K562 (cell line): ENCODE data around the gene CHCHD6. TPM values are rescaled to one million over a fixed set of nuclear protein-coding genes. Genes with fewer than 3 reads are reported as not detected.
A peak's percentile ranks its signal among the peaks of the same experiment; 100 is the strongest.

Source experiments
- ATAC-seq: fragments of 200-7000 bp; cut with Tn5 transposase; 3 replicates; pipeline ENCODE4 v1.9.1; 2020; ENCODE audit warnings: moderate library complexity
- BruUV-seq: library from RNA; stranded (reverse); fragments of 400-500 nt; replicated peaks from 2 replicates; lab custom pipeline; 2021; lab: Mats Ljungman, UMichigan
- CTCF ChIA-PET: fragments of 300-600 bp; formaldehyde crosslinking; extraction: SDS; loops from one replicate; lab custom pipeline; 2021; ENCODE audit warnings: low intra/inter-chr PET ratio; lab: Yijun Ruan, JAX
- POLR2A ChIA-PET: fragments of 300-600, 350-650 bp; sonication (Branson Sonifier 250); formaldehyde crosslinking; extraction: SDS; loops from one replicate; lab custom pipeline; 2021; ENCODE audit warnings: antibody characterized with exemption, inconsistent platforms; lab: Yijun Ruan, JAX
- DNase-seq, 4 experiments: peaks; one replicate each; pipeline versions ENCODE4 v3.0.0 to v3.0.0-alpha.2; 2011 to 2018; ENCODE audit warnings: low spot score in 3 of 4, mixed read lengths in 3 of 4; ENCODE audit errors: extremely low read depth in 1 of 4
- FAIRE-seq: peaks from 2 replicates; lab custom pipeline; 2011; peaks lifted over from hg19 to GRCh38; lab: Jason Lieb, UNC
- H2AFZ ChIP-seq: 2 replicates; pipeline ENCODE4 v1.6.0; 2011; ENCODE audit warnings: low read depth, low read length, control low read depth, inconsistent platforms
- H3K27ac ChIP-seq: fragments of 200-600 bp; 3 replicates; pipeline ENCODE4 v1.8.0; 2011; ENCODE audit warnings: low read depth, mild to moderate bottlenecking, control low read depth, inconsistent platforms, low read length, moderate library complexity, mixed read lengths; ENCODE audit errors: extremely low read depth
- H3K27me3 ChIP-seq, 2 experiments: fragments of 300-600 bp in 1 of 2; 2 replicates in 1 of 2; 3 replicates in 1 of 2; pipeline versions ENCODE4 v1.6.0 to v1.8.0; 2011; ENCODE audit warnings: inconsistent platforms in 2 of 2, low read length in 2 of 2, mild to moderate bottlenecking in 1 of 2, mixed read lengths in 1 of 2, moderate library complexity in 1 of 2; ENCODE audit not compliant: control insufficient read depth in 2 of 2, insufficient read depth in 2 of 2
- H3K36me3 ChIP-seq: fragments of 300-600 bp; 3 replicates; pipeline ENCODE4 v1.8.0; 2011; ENCODE audit warnings: mild to moderate bottlenecking, low read length, inconsistent platforms; ENCODE audit not compliant: control insufficient read depth, insufficient read depth
- H3K4me1 ChIP-seq, 2 experiments: fragments of 200-600 bp in 1 of 2; replicated peaks in 1 of 2; 2 replicates in 1 of 2; 3 replicates in 1 of 2; pipeline versions ENCODE4 v1.5.1 to v1.8.0; 2011; ENCODE audit warnings: inconsistent platforms in 2 of 2, low read length in 2 of 2, mild to moderate bottlenecking in 1 of 2, mixed read lengths in 1 of 2, moderate library complexity in 1 of 2; ENCODE audit not compliant: control insufficient read depth in 2 of 2, insufficient read depth in 2 of 2
- H3K4me2 ChIP-seq: 2 replicates; pipeline ENCODE4 v1.6.1; 2011; ENCODE audit warnings: low read length, control low read depth, inconsistent platforms, mixed read lengths; ENCODE audit not compliant: insufficient read depth
- H3K4me3 ChIP-seq: fragments of 200-600 bp; sonication (generic), shearing (Covaris generic); 2 replicates; pipeline ENCODE4 v1.5.1; 2016; ENCODE audit warnings: control low read depth, inconsistent platforms
- H3K79me2 ChIP-seq: fragments of 200-600 bp; 3 replicates; pipeline ENCODE4 v1.8.0; 2011; ENCODE audit warnings: low read length, inconsistent platforms; ENCODE audit not compliant: control insufficient read depth, insufficient read depth
- H3K9ac ChIP-seq, 2 experiments: 2 replicates each; pipeline versions ENCODE4 v1.6.0 to v1.6.1; 2011; ENCODE audit warnings: low read depth in 2 of 2, low read length in 2 of 2, control low read depth in 1 of 2, inconsistent platforms in 1 of 2, mild to moderate bottlenecking in 1 of 2, mixed read lengths in 1 of 2; ENCODE audit not compliant: insufficient read depth in 1 of 2
- H3K9me1 ChIP-seq: one replicate; pipeline ENCODE4 v1.6.0; 2011; ENCODE audit warnings: inconsistent platforms, mild to moderate bottlenecking, low read length, moderate library complexity; ENCODE audit not compliant: control insufficient read depth, insufficient read depth
- H3K9me3 ChIP-seq: replicated peaks from 2 replicates; pipeline ENCODE4 v1.5.1; 2011; ENCODE audit warnings: low read depth, low read length, inconsistent platforms; ENCODE audit not compliant: control insufficient read depth, insufficient read depth
- H4K20me1 ChIP-seq: replicated peaks from 2 replicates; pipeline ENCODE4 v1.6.1; 2011; ENCODE audit warnings: low read length, inconsistent platforms, mixed read lengths; ENCODE audit not compliant: control insufficient read depth, insufficient read depth
- BDP1 ChIP-seq: IDR thresholded peaks from 3 replicates; pipeline ENCODE4 v1.6.1; 2011; ENCODE audit not compliant: insufficient read length, insufficient read depth
- FOXK1 ChIP-seq: sonication (generic); formaldehyde crosslinking; IDR thresholded peaks from 2 replicates; pipeline ENCODE4 v1.8.0; 2022; ENCODE audit warnings: missing genetic modification reagents, mild to moderate bottlenecking, borderline replicate concordance
- NFIC ChIP-seq: fragments of 450-650 bp; IDR thresholded peaks from 2 replicates; pipeline ENCODE4 v1.6.1; 2017; ENCODE audit warnings: mild to moderate bottlenecking, inconsistent platforms
- SNAPC5 ChIP-seq: fragments of 250-450 bp; sonication (Bioruptor Pico); IDR thresholded peaks from 2 replicates; pipeline ENCODE4 v1.8.0; 2021; ENCODE audit warnings: moderate library complexity, mild to moderate bottlenecking, inconsistent platforms
- WGBS: fragments of 100-300 bp; shearing (Covaris generic); methylation state at CpG from one replicate; pipeline ENCODE4 v1.1.6; 2016; ENCODE audit warnings: low coverage, mixed read lengths; ENCODE audit not compliant: insufficient coverage; ENCODE audit errors: missing lambda C conversion rate; 5-methylcytosine and 5-hydroxymethylcytosine counted together
- in situ Hi-C: fragments of 300-500 bp; cut with MboI; formaldehyde crosslinking; loops from 4 replicates; pipeline ENCODE4 v1.15.0; 2018; ENCODE audit warnings: inconsistent platforms, mixed read lengths
- intact Hi-C: fragments of 100-400 bp; cut with micrococcal nuclease; formaldehyde crosslinking; loops from 2 replicates; pipeline ENCODE4 v1.14.2; 2022
- polyA plus RNA-seq, 8 experiments: library from polyadenylated mRNA; depleted of rRNA in 4 of 8; stranded (reverse) in 5 of 8; unstranded in 3 of 8; fragments of >200 nt; fragmentation: Nextera tagmentation in 2 of 8; fragmentation: Illumina TruSeq in 1 of 8; extraction: Ambion mirVana in 2 of 8; extraction: Trizol in 1 of 8; gene quantifications; 2 replicates each; pipeline versions ENCODE4 v1.2.1 to v1.2.3, GENCODE V29; 2011 to 2014; ENCODE audit warnings: inconsistent platforms in 1 of 8, missing spikeins in 1 of 8
- total RNA-seq, 7 experiments: library from RNA; depleted of rRNA in 6 of 7; stranded (reverse); fragments of >200 nt in 6 of 7; fragmentation: Illumina TruSeq in 2 of 7; extraction: Trizol in 2 of 7; gene quantifications; 2 replicates each; pipeline versions ENCODE4 v1.2.1 to v1.2.3, GENCODE V29; 2011 to 2021; ENCODE audit warnings: low replicate concordance in 1 of 7
- TF ChIP-seq, protein P1 (sequence below): fragments of 200-400 bp; formaldehyde crosslinking; IDR thresholded peaks from 2 replicates; pipeline ENCODE4 v1.6.1; 2017; ENCODE audit warnings: mild to moderate bottlenecking, low read depth, low read length, moderate library complexity

CHCHD6 gene
- total and polyA plus RNA-seq, 9 of the 15 experiments (the other 6 are each of a cell fraction or from before 2014, with no cell fraction given) = 4.6 to 18.6 (median 10.9) TPM

DNA sequence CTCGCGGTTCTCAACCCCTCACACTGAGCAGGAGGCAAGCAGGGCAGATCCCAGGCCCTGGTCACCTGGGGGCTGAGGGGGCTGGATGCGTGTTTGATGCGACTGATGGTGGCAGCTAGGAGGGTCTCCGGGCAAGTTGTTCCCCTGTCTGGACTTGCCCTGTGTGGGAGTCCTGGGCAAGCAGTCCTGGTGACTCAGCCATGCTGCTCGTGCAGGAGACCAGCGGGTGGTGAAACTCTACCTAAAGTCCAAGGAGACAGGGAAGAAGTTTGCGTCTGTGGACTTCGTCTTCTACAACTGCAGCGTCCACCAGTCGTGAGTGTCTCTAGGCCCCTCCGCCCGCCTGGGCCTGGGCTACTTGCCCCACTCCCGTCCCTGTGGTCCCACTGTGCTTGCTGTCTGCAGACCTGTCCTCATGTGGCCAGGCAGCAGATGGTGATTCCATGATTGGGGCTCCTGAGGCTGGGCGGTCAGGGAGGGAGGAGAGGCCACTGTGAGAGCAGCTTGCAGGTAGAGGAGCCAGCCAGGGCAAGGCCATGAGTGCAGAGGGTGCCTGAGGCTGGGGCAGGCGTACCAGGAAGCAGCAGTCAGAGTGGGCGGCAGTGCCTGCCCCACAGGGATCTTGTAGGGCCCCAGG, 301.9 kb downstream of the CHCHD6 start:
- POLR2A ChIA-PET = no interaction called here
- H3K27ac ChIP-seq = no peak overlapping the region
- no TSS peak for BruUV-seq
- H3K79me2 ChIP-seq = peaks cover 4% of the 10 kb centered on the region; the same call in 1 of the 3 replicates
- no peaks in the 10 kb centered on the region for H3K27me3 ChIP-seq
- H3K4me1 ChIP-seq = peaks cover 0 to 19% of the 10 kb centered on the region in 2 experiments; a peak in 2 of 5 replicates
- ATAC-seq (no peak), DNase-seq (no peak), FAIRE-seq (no peak)
- H3K36me3 ChIP-seq = peaks cover 35% of the 10 kb centered on the region; the same call in 2 of the 3 replicates
- no peaks in the 10 kb centered on the region for H3K9me1 ChIP-seq
- no peak overlapping the region for H3K4me3 ChIP-seq
- in situ Hi-C loops = no loop called here
- H4K20me1 ChIP-seq = 0 out of 2 replicates have a peak, but pooled peaks cover 3% of the 10 kb centered on the region
- H3K9me3 ChIP-seq = no peaks in the 10 kb centered on the region
- WGBS = 90% methylated on average over 10 of the region's 17 CpGs
- H2AFZ ChIP-seq = no peak overlapping the region
- intact Hi-C loops = no loop called here
- CTCF ChIA-PET = no interaction called here
- no peak overlapping the region for H3K4me2 ChIP-seq
- H3K9ac ChIP-seq = no peak overlapping the region
- TF ChIP-seq SNAPC5 = no peak

GRCh38 chr3:127006781-127007436, 302.9 kb downstream of the CHCHD6 start:
- Histone ChIP-seq H3K36me3 (peaks cover 45% of the 10 kb centered on the region; the same call in 2 of the 3 replicates), H3K9ac (no peak overlapping the region), H3K9me1 (no peaks in the 10 kb centered on the region), H2AFZ (no peak overlapping the region), H3K27ac (no peak overlapping the region), H3K4me3 (no peak overlapping the region), H3K79me2 (no peaks in the 10 kb centered on the region)
- FAIRE-seq (no peak), ATAC-seq (no peak), DNase-seq (no peak)
- in situ Hi-C loops = no loop called here
- 94% methylated on average over 5 of the region's 8 CpGs for WGBS
- CTCF ChIA-PET = no interaction called here
- TF ChIP-seq, protein P1, sequence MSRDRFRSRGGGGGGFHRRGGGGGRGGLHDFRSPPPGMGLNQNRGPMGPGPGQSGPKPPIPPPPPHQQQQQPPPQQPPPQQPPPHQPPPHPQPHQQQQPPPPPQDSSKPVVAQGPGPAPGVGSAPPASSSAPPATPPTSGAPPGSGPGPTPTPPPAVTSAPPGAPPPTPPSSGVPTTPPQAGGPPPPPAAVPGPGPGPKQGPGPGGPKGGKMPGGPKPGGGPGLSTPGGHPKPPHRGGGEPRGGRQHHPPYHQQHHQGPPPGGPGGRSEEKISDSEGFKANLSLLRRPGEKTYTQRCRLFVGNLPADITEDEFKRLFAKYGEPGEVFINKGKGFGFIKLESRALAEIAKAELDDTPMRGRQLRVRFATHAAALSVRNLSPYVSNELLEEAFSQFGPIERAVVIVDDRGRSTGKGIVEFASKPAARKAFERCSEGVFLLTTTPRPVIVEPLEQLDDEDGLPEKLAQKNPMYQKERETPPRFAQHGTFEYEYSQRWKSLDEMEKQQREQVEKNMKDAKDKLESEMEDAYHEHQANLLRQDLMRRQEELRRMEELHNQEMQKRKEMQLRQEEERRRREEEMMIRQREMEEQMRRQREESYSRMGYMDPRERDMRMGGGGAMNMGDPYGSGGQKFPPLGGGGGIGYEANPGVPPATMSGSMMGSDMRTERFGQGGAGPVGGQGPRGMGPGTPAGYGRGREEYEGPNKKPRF = no peak
- no peak for TF ChIP-seq FOXK1
- TF ChIP-seq NFIC = peak; percentile 35; the same call in 1 of the 2 replicates
- TF ChIP-seq BDP1 = no peak
- TF ChIP-seq, all 486 proteins: peak for 1
- POLR2A ChIA-PET = interaction anchor here (1.0 kb wide), 1 partner anchor 20 kb away, joined by 3 read pairs; no protein-coding TSS in a partner anchor
- Histone ChIP-seq H3K9me3 (no peaks in the 10 kb centered on the region), H3K4me1 (peaks cover 0 to 11% of the 10 kb centered on the region in 2 experiments; a peak in 2 of 5 replicates), H3K4me2 (no peak overlapping the region), H3K27me3 (no peaks in the 10 kb centered on the region), H4K20me1 (no peaks in the 10 kb centered on the region)
- BruUV-seq = no TSS peak
- intact Hi-C loops = no loop called here
